ENCODE measurements around the gene SCGB1C2. TPM values are rescaled to one million over a fixed set of nuclear protein-coding genes. Genes with fewer than 3 reads are reported as not detected.

Gene SCGB1C2
- total and polyA plus RNA-seq, 7 donors = not detected

DNA sequence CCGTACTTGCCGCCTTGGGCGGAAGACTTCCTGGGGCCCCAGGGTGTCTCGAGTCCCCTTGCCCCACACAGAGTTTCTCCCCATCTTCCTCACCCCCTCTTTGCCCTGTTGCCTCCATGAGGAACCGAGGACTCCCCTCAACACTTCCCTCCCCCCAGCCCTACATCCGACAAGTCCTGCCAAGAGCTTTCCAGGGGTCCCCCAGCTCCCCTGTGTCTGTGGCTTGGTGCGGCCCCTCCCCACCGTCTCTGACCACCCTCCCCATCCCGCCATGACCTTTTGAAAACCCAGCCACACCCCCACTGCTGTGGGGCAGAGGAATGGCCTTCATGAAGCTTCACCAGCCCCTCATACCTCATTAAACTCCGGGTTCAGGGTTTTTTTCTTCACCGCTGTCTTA is 11.4 kb downstream of the SCGB1C2 start:
- Histone ChIP-seq H3K27ac (no peak overlapping the region), H3K4me3 (no peak overlapping the region), H3K9me3 (no peaks in the 10 kb centered on the region), H3K27me3 (ENCODE audit: insufficient read depth in 3 of 3, low read length in 2 of 3) (peaks cover 0 to 9% (median 0%) of the 10 kb centered on the region in 3 donors), H3K4me1 (no peaks in the 10 kb centered on the region), H3K36me3 (ENCODE audit: insufficient read depth in 1 of 2, low read depth in 1 of 2) (peaks cover 0 to 3% of the 10 kb centered on the region in 2 donors)
- intact Hi-C loops (cut with DNase I) = loop anchor here in 1 of 2 donors (5.0 kb wide), 1 partner anchor 239 kb away; no protein-coding TSS in a partner anchor
- ATAC-seq = no peak
- TF ChIP-seq, protein P1, sequence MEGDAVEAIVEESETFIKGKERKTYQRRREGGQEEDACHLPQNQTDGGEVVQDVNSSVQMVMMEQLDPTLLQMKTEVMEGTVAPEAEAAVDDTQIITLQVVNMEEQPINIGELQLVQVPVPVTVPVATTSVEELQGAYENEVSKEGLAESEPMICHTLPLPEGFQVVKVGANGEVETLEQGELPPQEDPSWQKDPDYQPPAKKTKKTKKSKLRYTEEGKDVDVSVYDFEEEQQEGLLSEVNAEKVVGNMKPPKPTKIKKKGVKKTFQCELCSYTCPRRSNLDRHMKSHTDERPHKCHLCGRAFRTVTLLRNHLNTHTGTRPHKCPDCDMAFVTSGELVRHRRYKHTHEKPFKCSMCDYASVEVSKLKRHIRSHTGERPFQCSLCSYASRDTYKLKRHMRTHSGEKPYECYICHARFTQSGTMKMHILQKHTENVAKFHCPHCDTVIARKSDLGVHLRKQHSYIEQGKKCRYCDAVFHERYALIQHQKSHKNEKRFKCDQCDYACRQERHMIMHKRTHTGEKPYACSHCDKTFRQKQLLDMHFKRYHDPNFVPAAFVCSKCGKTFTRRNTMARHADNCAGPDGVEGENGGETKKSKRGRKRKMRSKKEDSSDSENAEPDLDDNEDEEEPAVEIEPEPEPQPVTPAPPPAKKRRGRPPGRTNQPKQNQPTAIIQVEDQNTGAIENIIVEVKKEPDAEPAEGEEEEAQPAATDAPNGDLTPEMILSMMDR (IDR thresholded peaks at IDR 0.05) = no peak
- 71 to 86% (median 81%) methylated on average over 10 to 11 of the region's 11 CpGs for WGBS, 3 donors
- DNase-seq = peak in 1 of 2 donors; percentile 5

GRCh38 chr17:149231-149630 is 11.9 kb downstream of the SCGB1C2 start:
- ATAC-seq (no peak), DNase-seq (no peak)
- intact Hi-C loops (cut with DNase I) = loop anchor here in 1 of 2 donors (5.0 kb wide), 1 partner anchor 238 kb away; no protein-coding TSS in a partner anchor
- TF ChIP-seq, protein P1 (IDR thresholded peaks at IDR 0.05) = no peak
- Histone ChIP-seq H3K9me3 (no peaks in the 10 kb centered on the region), H3K4me1 (no peaks in the 10 kb centered on the region), H3K4me3 (no peak overlapping the region), H3K27ac (no peak overlapping the region), H3K27me3 (ENCODE audit: insufficient read depth in 3 of 3, low read length in 2 of 3) (peaks cover 0 to 9% (median 0%) of the 10 kb centered on the region in 3 donors), H3K36me3 (ENCODE audit: insufficient read depth in 1 of 2, low read depth in 1 of 2) (peaks cover 0 to 3% of the 10 kb centered on the region in 2 donors)
- WGBS, 3 donors = 86 to 87% (median 86%) methylated on average over 7 of the region's 7 CpGs

DNA sequence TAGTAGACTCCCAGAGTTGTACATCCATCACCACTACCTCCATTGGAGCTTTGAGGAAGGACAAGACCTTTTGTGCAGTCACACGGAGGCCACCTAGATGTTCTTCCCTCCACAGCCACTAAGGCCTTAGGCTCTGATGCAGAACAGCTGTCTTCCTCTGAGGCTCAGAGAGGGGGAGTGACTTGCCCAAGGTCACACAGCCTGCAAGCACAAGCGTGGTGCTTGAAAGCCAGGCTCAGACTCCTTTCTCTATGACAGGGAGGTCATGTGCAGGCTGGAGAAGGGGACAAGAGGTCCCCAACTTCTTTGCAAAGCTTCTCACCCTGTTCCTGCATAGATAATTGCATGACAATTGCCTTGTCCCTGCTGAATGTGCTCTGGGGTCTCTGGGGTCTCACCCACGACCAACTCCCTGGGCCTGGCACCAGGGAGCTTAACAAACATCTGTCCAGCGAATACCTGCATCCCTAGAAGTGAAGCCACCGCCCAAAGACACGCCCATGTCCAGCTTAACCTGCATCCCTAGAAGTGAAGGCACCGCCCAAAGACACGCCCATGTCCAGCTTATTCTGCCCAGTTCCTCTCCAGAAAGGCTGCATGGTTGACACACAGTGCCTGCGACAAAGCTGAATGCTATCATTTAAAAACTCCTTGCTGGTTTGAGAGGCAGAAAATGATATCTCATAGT is 12.7 kb downstream of the SCGB1C2 start:
- no peak overlapping the region for H3K27ac ChIP-seq
- 80 to 83% (median 82%) methylated on average over 9 of the region's 9 CpGs for WGBS, 3 donors

GRCh38 chr17:151004-151403 is 13.6 kb downstream of the SCGB1C2 start:
- WGBS, 3 donors = 92 to 98% (median 98%) methylated on average over 2 of the region's 2 CpGs
- Histone ChIP-seq H3K27ac (no peak overlapping the region), H3K36me3 (ENCODE audit: insufficient read depth in 1 of 2, low read depth in 1 of 2) (peaks cover 0 to 3% of the 10 kb centered on the region in 2 donors), H3K27me3 (ENCODE audit: insufficient read depth in 3 of 3, low read length in 2 of 3) (peaks cover 0 to 9% (median 0%) of the 10 kb centered on the region in 3 donors), H3K9me3 (no peaks in the 10 kb centered on the region), H3K4me3 (no peak overlapping the region), H3K4me1 (no peaks in the 10 kb centered on the region)
- intact Hi-C loops (cut with DNase I) = no loop called here
- ATAC-seq = no peak
- no peak for DNase-seq
- TF ChIP-seq, protein P1 (IDR thresholded peaks at IDR 0.05) = no peak

More for the DNA sequence above, 12.7 kb downstream of the SCGB1C2 start:
- ATAC-seq (no peak), DNase-seq (no peak)
- Histone ChIP-seq H3K4me3 (no peak overlapping the region), H3K9me3 (no peaks in the 10 kb centered on the region), H3K36me3 (ENCODE audit: insufficient read depth in 1 of 2, low read depth in 1 of 2) (peaks cover 0 to 3% of the 10 kb centered on the region in 2 donors), H3K27me3 (ENCODE audit: insufficient read depth in 3 of 3, low read length in 2 of 3) (peaks cover 0 to 9% (median 0%) of the 10 kb centered on the region in 3 donors), H3K4me1 (no peaks in the 10 kb centered on the region)
- TF ChIP-seq, protein P1 (IDR thresholded peaks at IDR 0.05) = no peak
- intact Hi-C loops (cut with DNase I) = loop anchor here in 1 of 2 donors (5.0 kb wide), 1 partner anchor 237 kb away; no protein-coding TSS in a partner anchor
